Neuronal stem cell (in vitro differentiated cells): ENCODE results near the gene PPARD.
A peak's percentile ranks its signal among the peaks of the same experiment; 100 is the strongest.

ENCODE experiments used
- DNase-seq: peaks from one replicate; pipeline ENCODE4 v3.0.0-alpha.2; 2013; ENCODE audit warnings: low spot score
- H2AFZ ChIP-seq: one replicate; pipeline ENCODE4 v1.6.1; 2013; ENCODE audit warnings: mild to moderate bottlenecking, low read length, inconsistent platforms
- H2AK5ac ChIP-seq: 2 replicates; pipeline ENCODE4 v1.6.1; 2013; ENCODE audit warnings: low read depth, mild to moderate bottlenecking, inconsistent platforms, low read length, moderate library complexity, mixed read lengths
- H2BK120ac ChIP-seq: 2 replicates; pipeline ENCODE4 v1.6.1; 2013; ENCODE audit warnings: low read depth, mild to moderate bottlenecking, inconsistent platforms, low read length, moderate library complexity, mixed read lengths
- H2BK12ac ChIP-seq: one replicate; pipeline ENCODE4 v1.6.1; 2013; ENCODE audit warnings: low read length, inconsistent platforms
- H2BK15ac ChIP-seq: 2 replicates; pipeline ENCODE4 v1.6.1; 2013; ENCODE audit warnings: mild to moderate bottlenecking, low read length, inconsistent platforms, mixed read lengths
- H2BK5ac ChIP-seq: one replicate; pipeline ENCODE4 v1.6.1; 2013; ENCODE audit warnings: inconsistent platforms, mild to moderate bottlenecking, low read length, moderate library complexity
- H3K14ac ChIP-seq: one replicate; pipeline ENCODE4 v1.6.1; 2013; ENCODE audit warnings: low read length, inconsistent platforms
- H3K18ac ChIP-seq: 2 replicates; pipeline ENCODE4 v1.6.1; 2013; ENCODE audit warnings: low read length, inconsistent platforms
- H3K23ac ChIP-seq: 2 replicates; pipeline ENCODE4 v1.6.1; 2013; ENCODE audit warnings: low read depth, mild to moderate bottlenecking, mixed read lengths, low read length, inconsistent platforms; ENCODE audit not compliant: poor library complexity
- H3K27ac ChIP-seq: replicated peaks from 3 replicates; pipeline ENCODE4 v1.5.1; 2013; ENCODE audit warnings: low read length, inconsistent platforms
- H3K27me3 ChIP-seq, 3 experiments: 2 replicates each; pipeline ENCODE4 v1.6.1; 2013; ENCODE audit warnings: low read length in 3 of 3, mild to moderate bottlenecking in 2 of 3, inconsistent platforms in 1 of 3, low read depth in 1 of 3, mixed read lengths in 1 of 3, moderate library complexity in 1 of 3; ENCODE audit not compliant: control insufficient read depth in 3 of 3, insufficient read depth in 3 of 3
- H3K36me3 ChIP-seq, 2 donors: replicated peaks in 1 of 2; 2 replicates each; pipeline ENCODE4 v1.6.1; 2013; ENCODE audit warnings: low read length in 2 of 2; ENCODE audit not compliant: control insufficient read depth in 2 of 2, insufficient read depth in 2 of 2
- H3K4ac ChIP-seq: 2 replicates; pipeline ENCODE4 v1.6.1; 2013; ENCODE audit warnings: inconsistent platforms, mild to moderate bottlenecking, low read length, moderate library complexity
- H3K4me1 ChIP-seq, 2 donors: 1 replicate in 1 of 2; 2 replicates in 1 of 2; pipeline ENCODE4 v1.6.1; 2013; ENCODE audit warnings: low read length in 2 of 2, low read depth in 1 of 2; ENCODE audit not compliant: control insufficient read depth in 2 of 2, insufficient read depth in 1 of 2
- H3K4me2 ChIP-seq: one replicate; pipeline ENCODE4 v1.6.1; 2013; ENCODE audit warnings: mild to moderate bottlenecking, low read length, inconsistent platforms; ENCODE audit not compliant: insufficient read depth, poor library complexity, severe bottlenecking
- H3K4me3 ChIP-seq, 2 donors: 2 replicates each; pipeline ENCODE4 v1.5.1; 2013; ENCODE audit warnings: low read length in 2 of 2, mild to moderate bottlenecking in 2 of 2, inconsistent platforms in 1 of 2, moderate library complexity in 1 of 2
- H3K79me1 ChIP-seq: one replicate; pipeline ENCODE4 v1.6.1; 2013; ENCODE audit warnings: low read depth, mild to moderate bottlenecking, inconsistent platforms, low read length, moderate library complexity
- H3K9ac ChIP-seq: one replicate; pipeline ENCODE4 v1.6.1; 2013; ENCODE audit warnings: mild to moderate bottlenecking, low read depth, low read length, inconsistent platforms; ENCODE audit not compliant: poor library complexity
- H3K9me3 ChIP-seq, 2 donors: replicated peaks in 1 of 2; 2 replicates each; pipeline versions ENCODE3 to v1.6.1; 2013; ENCODE audit warnings: low read length in 2 of 2, mild to moderate bottlenecking in 2 of 2, inconsistent platforms in 1 of 2, low read depth in 1 of 2, mixed read lengths in 1 of 2, moderate library complexity in 1 of 2; ENCODE audit not compliant: control insufficient read depth in 2 of 2, insufficient read depth in 1 of 2
- H4K8ac ChIP-seq: one replicate; pipeline ENCODE4 v1.6.1; 2013; ENCODE audit warnings: low read depth, mild to moderate bottlenecking, inconsistent platforms, low read length, moderate library complexity
- H4K91ac ChIP-seq: one replicate; pipeline ENCODE4 v1.6.1; 2013; ENCODE audit warnings: low read length, low read depth, mild to moderate bottlenecking, inconsistent platforms; ENCODE audit not compliant: poor library complexity
- WGBS, 2 donors: extraction: QIAGEN DNeasy Blood & Tissue Kit; methylation state at CpG; one replicate each; pipeline ENCODE4 v1.1.7; 2013; ENCODE audit warnings: missing lambda C conversion rate in 2 of 2, mixed read lengths in 1 of 2; ENCODE audit not compliant: insufficient read length in 2 of 2, insufficient replicate concordance in 1 of 2; ENCODE audit errors: extremely low coverage in 2 of 2; 5-methylcytosine and 5-hydroxymethylcytosine counted together

Gene PPARD

GRCh38 chr6:35402856-35403191 is 60.5 kb downstream of the PPARD start:
- Histone ChIP-seq H2BK120ac (no peak overlapping the region), H3K27me3 (no peaks in the 10 kb centered on the region), H2AK5ac (no peak overlapping the region), H2BK5ac (no peak overlapping the region), H2BK12ac (no peak overlapping the region), H3K18ac (no peak overlapping the region), H2BK15ac (no peak overlapping the region), H3K4ac (no peak overlapping the region), H3K4me2 (no peak overlapping the region), H3K4me3 (no peak overlapping the region), H3K79me1 (no peaks in the 10 kb centered on the region), H3K27ac (no peak overlapping the region), H3K4me1 (peaks cover 3 to 9% of the 10 kb centered on the region in 2 donors), H3K36me3 (no peaks in the 10 kb centered on the region), H3K9ac (no peak overlapping the region), H3K23ac (no peak overlapping the region), H4K8ac (no peak overlapping the region), H3K9me3 (peaks cover 0 to 2% of the 10 kb centered on the region in 2 donors), H3K14ac (no peak overlapping the region), H2AFZ (no peak overlapping the region), H4K91ac (no peak overlapping the region)
- no CpG with 5 or more reads among the region's 5 CpGs for WGBS, 2 donors
- no peak for DNase-seq

GRCh38 chr6:35403544-35404442 is 61.4 kb downstream of the PPARD start:
- no peak overlapping the region for H3K14ac ChIP-seq
- no peak overlapping the region for H3K4me3 ChIP-seq
- H2BK15ac ChIP-seq, result no peak overlapping the region
- H3K27ac ChIP-seq, result no peak overlapping the region
- no peak for DNase-seq
- no peak overlapping the region for H2AFZ ChIP-seq
- no peak overlapping the region for H4K8ac ChIP-seq
- H2BK120ac ChIP-seq, result no peak overlapping the region
- no peaks in the 10 kb centered on the region for H3K79me1 ChIP-seq
- no peak overlapping the region for H3K4me2 ChIP-seq
- H2BK12ac ChIP-seq, result no peak overlapping the region
- no peaks in the 10 kb centered on the region for H3K27me3 ChIP-seq
- H3K9ac ChIP-seq, result no peak overlapping the region
- peaks cover 0 to 2% of the 10 kb centered on the region in 2 donors for H3K9me3 ChIP-seq
- peaks cover 3 to 9% of the 10 kb centered on the region in 2 donors for H3K4me1 ChIP-seq
- H3K4ac ChIP-seq, result no peak overlapping the region
- H3K23ac ChIP-seq, result no peak overlapping the region
- H3K36me3 ChIP-seq, result no peaks in the 10 kb centered on the region
- no peak overlapping the region for H2AK5ac ChIP-seq
- WGBS, 2 donors, result no CpG with 5 or more reads among the region's 8 CpGs
- H2BK5ac ChIP-seq, result no peak overlapping the region
- H3K18ac ChIP-seq, result no peak overlapping the region
- H4K91ac ChIP-seq, result no peak overlapping the region

GRCh38 chr6:35406711-35407485 is 64.5 kb downstream of the PPARD start:
- Histone ChIP-seq H3K79me1 (no peaks in the 10 kb centered on the region), H2BK15ac (no peak overlapping the region), H3K9me3 (no peaks in the 10 kb centered on the region), H3K36me3 (peaks cover 0 to 11% of the 10 kb centered on the region in 2 donors), H3K27ac (no peak overlapping the region), H3K4ac (no peak overlapping the region), H2BK5ac (no peak overlapping the region), H3K9ac (peak overlapping the region; percentile 25), H3K4me3 (peak overlapping the region in 1 of 2 donors; percentile 9), H3K27me3 (peaks cover 0 to 2% (median 0%) of the 10 kb centered on the region in 3 experiments), H3K4me2 (no peak overlapping the region), H2AK5ac (peak overlapping the region; percentile 32), H3K4me1 (peaks cover 3 to 9% of the 10 kb centered on the region in 2 donors), H2AFZ (no peak overlapping the region), H3K18ac (peak overlapping the region; percentile 56), H2BK12ac (no peak overlapping the region), H4K91ac (no peak overlapping the region), H3K23ac (no peak overlapping the region), H4K8ac (no peak overlapping the region), H3K14ac (no peak overlapping the region), H2BK120ac (no peak overlapping the region)
- no peak for DNase-seq
- no CpG with 5 or more reads among the region's 20 CpGs for WGBS, 2 donors

DNA sequence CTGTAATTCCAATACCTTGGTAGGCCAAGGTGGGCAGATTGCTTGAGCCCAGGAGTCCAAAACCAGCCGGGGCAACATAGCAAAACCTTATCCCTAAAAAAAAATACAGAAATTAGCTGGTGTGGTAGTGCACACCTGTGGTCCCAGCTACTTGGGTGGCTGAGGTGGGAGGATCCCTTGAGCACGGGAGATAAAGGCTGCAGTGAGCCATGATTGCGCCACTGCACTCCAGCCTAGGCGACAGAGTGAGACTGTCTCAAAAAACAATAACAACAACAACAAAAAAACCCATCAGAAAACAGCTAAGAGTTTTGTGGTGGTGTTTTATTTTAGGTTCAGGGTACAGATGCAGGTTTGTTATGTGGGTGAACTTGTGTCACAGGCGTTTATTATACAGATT is 66.9 kb downstream of the PPARD start:
- H3K4me1 ChIP-seq, result peaks cover 1 to 3% of the 10 kb centered on the region in 2 donors
- no peak overlapping the region for H2BK5ac ChIP-seq
- no peak overlapping the region for H3K27ac ChIP-seq
- no peak overlapping the region for H2AFZ ChIP-seq
- no peak overlapping the region for H2AK5ac ChIP-seq
- no CpG with 5 or more reads among the region's 5 CpGs for WGBS, 2 donors
- no peak overlapping the region for H4K8ac ChIP-seq
- H3K27me3 ChIP-seq, result peaks cover 0 to 2% (median 0%) of the 10 kb centered on the region in 3 experiments
- H3K14ac ChIP-seq, result no peak overlapping the region
- H3K79me1 ChIP-seq, result no peaks in the 10 kb centered on the region
- H3K23ac ChIP-seq, result no peak overlapping the region
- no peak overlapping the region for H3K4me3 ChIP-seq
- no peak overlapping the region for H3K18ac ChIP-seq
- no peak overlapping the region for H3K9ac ChIP-seq
- no peak overlapping the region for H2BK120ac ChIP-seq
- H3K4me2 ChIP-seq, result no peak overlapping the region
- H3K9me3 ChIP-seq, result no peaks in the 10 kb centered on the region
- peaks cover 9 to 25% of the 10 kb centered on the region in 2 donors for H3K36me3 ChIP-seq
- H4K91ac ChIP-seq, result no peak overlapping the region
- DNase-seq, result no peak
- H3K4ac ChIP-seq, result no peak overlapping the region
- no peak overlapping the region for H2BK15ac ChIP-seq
- H2BK12ac ChIP-seq, result no peak overlapping the region
